Left ventricle myocardium inferior (tissue), 1 donor: ENCODE data around the gene CYB561D1. TPM values are rescaled to one million over a fixed set of nuclear protein-coding genes. Genes with fewer than 3 reads are reported as not detected.

Source experiments
- DNase-seq: peaks from one replicate; pipeline ENCODE4 v3.0.0-alpha.2; 2020
- H3K27ac ChIP-seq: fragments of 200-600 bp; replicated peaks from 2 replicates; pipeline ENCODE4 v1.8.0; 2021
- H3K27me3 ChIP-seq: fragments of 200-600 bp; 2 replicates; pipeline ENCODE4 v1.8.0; 2021; ENCODE audit warnings: low read depth
- H3K36me3 ChIP-seq: fragments of 200-600 bp; 2 replicates; pipeline ENCODE4 v1.8.0; 2021
- H3K4me1 ChIP-seq: fragments of 200-600 bp; 2 replicates; pipeline ENCODE4 v1.8.0; 2021
- H3K4me3 ChIP-seq: fragments of 200-600 bp; 2 replicates; pipeline ENCODE4 v1.8.0; 2021; ENCODE audit warnings: mild to moderate bottlenecking, moderate library complexity
- H3K9me3 ChIP-seq: fragments of 200-600 bp; replicated peaks from 2 replicates; pipeline ENCODE4 v1.8.0; 2021
- CTCF ChIP-seq: fragments of 200-600 bp; IDR thresholded peaks from 2 replicates; pipeline ENCODE4 v1.8.0; 2021; ENCODE audit warnings: antibody characterized with exemption, mild to moderate bottlenecking, borderline replicate concordance
- intact Hi-C: fragments of 100-400 bp; cut with micrococcal nuclease; formaldehyde crosslinking; loops from one replicate; pipeline ENCODE4 v1.11.0; 2022
- total RNA-seq: library from RNA; stranded (reverse); fragmentation: NEBNext Ultra II Directional; extraction: Animal tissue kit (Norgen Biotek cat#: 25700); gene quantifications from one replicate; pipeline ENCODE4 v1.2.1, GENCODE V29; 2021
- donor health status: DM: no; HTN: yes; CAD: no; lungs with severe emphysema.

CYB561D1 gene
- total RNA-seq, 1 donor from 2014 or later: 4.6 TPM

- Histone ChIP-seq H3K36me3 (no peaks in the 10 kb centered on the region), H3K27me3 (no peaks in the 10 kb centered on the region), H3K4me1 (peaks cover 53% of the 10 kb centered on the region), H3K27ac (peak overlapping the region; percentile 80), H3K4me3 (peak overlapping the region; percentile 46), H3K9me3 (no peaks in the 10 kb centered on the region)
- intact Hi-C loops: no loop called here
- no peak for TF ChIP-seq CTCF
- DNase-seq: no peak
These were observed 38.0 kb downstream of the CYB561D1 start for GRCh38 chr1:109531826-109532364.

- H3K27me3 ChIP-seq: no peaks in the 10 kb centered on the region
- peaks cover 59% of the 10 kb centered on the region for H3K4me1 ChIP-seq
- intact Hi-C loops: no loop called here
- no peaks in the 10 kb centered on the region for H3K9me3 ChIP-seq
- H3K27ac ChIP-seq: peak overlapping the region; percentile 80
- TF ChIP-seq CTCF: peak; percentile 95
- H3K36me3 ChIP-seq: no peaks in the 10 kb centered on the region
- H3K4me3 ChIP-seq: peak overlapping the region; percentile 46
- DNase-seq: peak; percentile 83
These were observed 38.7 kb downstream of the CYB561D1 start for GRCh38 chr1:109532365-109533136.

- peaks cover 59% of the 10 kb centered on the region for H3K4me1 ChIP-seq
- peak overlapping the region; percentile 87 for H3K27ac ChIP-seq
- no peak overlapping the region for H3K4me3 ChIP-seq
- H3K9me3 ChIP-seq: no peaks in the 10 kb centered on the region
- no peaks in the 10 kb centered on the region for H3K36me3 ChIP-seq
- no peak for TF ChIP-seq CTCF
- no peak for DNase-seq
- no peaks in the 10 kb centered on the region for H3K27me3 ChIP-seq
- intact Hi-C loops: no loop called here
These were observed 40.5 kb downstream of the CYB561D1 start for GRCh38 chr1:109534307-109534858.

GRCh38 chr1:109535481-109535880 lies 41.6 kb downstream of the CYB561D1 start:
- no peak for TF ChIP-seq CTCF
- Histone ChIP-seq H3K9me3 (no peaks in the 10 kb centered on the region), H3K27me3 (no peaks in the 10 kb centered on the region), H3K36me3 (no peaks in the 10 kb centered on the region), H3K4me1 (peaks cover 51% of the 10 kb centered on the region), H3K27ac (peak overlapping the region; percentile 87), H3K4me3 (no peak overlapping the region)
- intact Hi-C loops: no loop called here
- no peak for DNase-seq

- Histone ChIP-seq H3K27ac (peak overlapping the region; percentile 87), H3K4me3 (peak overlapping the region; percentile 36), H3K9me3 (no peaks in the 10 kb centered on the region), H3K4me1 (peaks cover 45% of the 10 kb centered on the region), H3K36me3 (no peaks in the 10 kb centered on the region), H3K27me3 (no peaks in the 10 kb centered on the region)
- no peak for TF ChIP-seq CTCF
- peak; percentile 53 for DNase-seq
- intact Hi-C loops: loop anchor here (2.0 kb wide), 1 partner anchor 41 kb away; the partner anchor contains the start of gene CYB561D1
These were observed 42.1 kb downstream of the CYB561D1 start for GRCh38 chr1:109535971-109536491.
